ENCODE data around the gene TRMU.

The TRMU gene

GRCh38 chr22:46368871-46369715 is 33.6 kb downstream of the TRMU start:
- DNase-seq (ENCODE audit: low read depth in 2 of 2, low spot score in 1 of 2), result no peak

GRCh38 chr22:46369716-46370583 is 34.4 kb downstream of the TRMU start:
- no peak for DNase-seq (ENCODE audit: low read depth in 2 of 2, low spot score in 1 of 2)

GRCh38 chr22:46370584-46371291 is 35.2 kb downstream of the TRMU start:
- peak in 1 of 2 donors; percentile 51 for DNase-seq (ENCODE audit: low read depth in 2 of 2, low spot score in 1 of 2)

- DNase-seq (ENCODE audit: low read depth in 2 of 2, low spot score in 1 of 2), result no peak
Measured at GRCh38 chr22:46371623-46372226, 36.2 kb downstream of the TRMU start.

- DNase-seq (ENCODE audit: low read depth in 2 of 2, low spot score in 1 of 2), result no peak
Measured at GRCh38 chr22:46372686-46373085, 37.2 kb downstream of the TRMU start.

GRCh38 chr22:46373159-46373558 is 37.6 kb downstream of the TRMU start:
- no peak for DNase-seq (ENCODE audit: low read depth in 2 of 2, low spot score in 1 of 2)

GRCh38 chr22:46373921-46374662 is 38.6 kb downstream of the TRMU start:
- no peak for DNase-seq (ENCODE audit: low read depth in 2 of 2, low spot score in 1 of 2)

- DNase-seq (ENCODE audit: low read depth in 2 of 2, low spot score in 1 of 2), result no peak
Measured at GRCh38 chr22:46374663-46375474, 39.4 kb downstream of the TRMU start.

GRCh38 chr22:46376111-46376510 is 40.6 kb downstream of the TRMU start:
- no peak for DNase-seq (ENCODE audit: low read depth in 2 of 2, low spot score in 1 of 2)

- no peak for DNase-seq (ENCODE audit: low read depth in 2 of 2, low spot score in 1 of 2)
Measured at GRCh38 chr22:46376908-46377524, 41.5 kb downstream of the TRMU start.

GRCh38 chr22:46377525-46378425 is 42.3 kb downstream of the TRMU start:
- DNase-seq (ENCODE audit: low read depth in 2 of 2, low spot score in 1 of 2), result no peak

GRCh38 chr22:46378426-46379065 is 43.0 kb downstream of the TRMU start:
- no peak for DNase-seq (ENCODE audit: low read depth in 2 of 2, low spot score in 1 of 2)

- DNase-seq (ENCODE audit: low read depth in 2 of 2, low spot score in 1 of 2), result no peak
Measured at GRCh38 chr22:46379066-46379930, 43.8 kb downstream of the TRMU start.

GRCh38 chr22:46380069-46380468 is 44.6 kb downstream of the TRMU start:
- no peak for DNase-seq (ENCODE audit: low read depth in 2 of 2, low spot score in 1 of 2)

GRCh38 chr22:46380581-46380980 is 45.1 kb downstream of the TRMU start:
- no peak for DNase-seq (ENCODE audit: low read depth in 2 of 2, low spot score in 1 of 2)

GRCh38 chr22:46381142-46381541 is 45.6 kb downstream of the TRMU start:
- DNase-seq (ENCODE audit: low read depth in 2 of 2, low spot score in 1 of 2), result no peak

- no peak for DNase-seq (ENCODE audit: low read depth in 2 of 2, low spot score in 1 of 2)
Measured at GRCh38 chr22:46381731-46382130, 46.2 kb downstream of the TRMU start.

Measured in stimulated activated CD8-positive, alpha-beta memory T cell treated with anti-CD3 and anti-CD28 coated beads, Interleukin-4, amount 100 ng/mL, for 4 hours (primary cell).